ENCODE data around the gene CXCL13. TPM values are rescaled to one million over a fixed set of nuclear protein-coding genes. Genes with fewer than 3 reads are reported as not detected.

The CXCL13 gene
- total RNA-seq, 4 donors from 2014 or later, result 1.1 TPM; not detected in 3

GRCh38 chr4:77591532-77591931 lies 14.1 kb upstream of the CXCL13 start:
- no peak for TF ChIP-seq CTCF (IDR thresholded peaks at IDR 0.05)
- no peak for TF ChIP-seq POLR2A (IDR thresholded peaks at IDR 0.05)
- H3K27ac ChIP-seq, result no peak overlapping the region
- H3K27me3 ChIP-seq, result no peaks in the 10 kb centered on the region
- no peaks in the 10 kb centered on the region for H3K9me3 ChIP-seq
- intact Hi-C loops (cut with DNase I; ENCODE audit: low total_unique reads), result no loop called here
- H3K4me1 ChIP-seq, result no peaks in the 10 kb centered on the region
- DNase-seq, result no peak
- H3K36me3 ChIP-seq, result no peaks in the 10 kb centered on the region
- no peak overlapping the region for H3K4me3 ChIP-seq

- H3K4me3 ChIP-seq, result no peak overlapping the region
- intact Hi-C loops (cut with DNase I; ENCODE audit: low total_unique reads), result no loop called here
- TF ChIP-seq CTCF (IDR thresholded peaks at IDR 0.05) (no peak), POLR2A (IDR thresholded peaks at IDR 0.05) (no peak)
Observed at GRCh38 chr4:77593101-77593500, 12.5 kb upstream of the CXCL13 start.

GRCh38 chr4:77593993-77594392 lies 11.6 kb upstream of the CXCL13 start:
- no peak overlapping the region for H3K27ac ChIP-seq
- no peak for TF ChIP-seq POLR2A (IDR thresholded peaks at IDR 0.05)
- TF ChIP-seq CTCF (IDR thresholded peaks at IDR 0.05), result no peak
- H3K4me3 ChIP-seq, result no peak overlapping the region
- intact Hi-C loops (cut with DNase I; ENCODE audit: low total_unique reads), result no loop called here
- no peaks in the 10 kb centered on the region for H3K4me1 ChIP-seq
- no peaks in the 10 kb centered on the region for H3K27me3 ChIP-seq
- no peaks in the 10 kb centered on the region for H3K9me3 ChIP-seq
- H3K36me3 ChIP-seq, result no peaks in the 10 kb centered on the region
- DNase-seq, result no peak

More at GRCh38 chr4:77593101-77593500, 12.5 kb upstream of the CXCL13 start:
- Histone ChIP-seq H3K27me3 (no peaks in the 10 kb centered on the region), H3K9me3 (no peaks in the 10 kb centered on the region), H3K27ac (no peak overlapping the region), H3K36me3 (no peaks in the 10 kb centered on the region), H3K4me1 (no peaks in the 10 kb centered on the region)
- no peak for DNase-seq

GRCh38 chr4:77595364-77595973 lies 10.2 kb upstream of the CXCL13 start:
- H3K27me3 ChIP-seq, result no peaks in the 10 kb centered on the region
- DNase-seq, result no peak
- no peak overlapping the region for H3K4me3 ChIP-seq
- TF ChIP-seq POLR2A (IDR thresholded peaks at IDR 0.05) (no peak), CTCF (IDR thresholded peaks at IDR 0.05) (no peak)
- H3K36me3 ChIP-seq, result no peaks in the 10 kb centered on the region
- H3K9me3 ChIP-seq, result no peaks in the 10 kb centered on the region
- intact Hi-C loops (cut with DNase I; ENCODE audit: low total_unique reads), result no loop called here
- no peaks in the 10 kb centered on the region for H3K4me1 ChIP-seq
- no peak overlapping the region for H3K27ac ChIP-seq

- DNase-seq, result no peak
- H3K36me3 ChIP-seq, result no peaks in the 10 kb centered on the region
- no peak overlapping the region for H3K27ac ChIP-seq
- H3K4me3 ChIP-seq, result no peak overlapping the region
- TF ChIP-seq POLR2A (IDR thresholded peaks at IDR 0.05) (no peak), CTCF (IDR thresholded peaks at IDR 0.05) (peak in 1 of 4 experiments; percentile 12)
- no peaks in the 10 kb centered on the region for H3K9me3 ChIP-seq
- H3K27me3 ChIP-seq, result no peaks in the 10 kb centered on the region
- intact Hi-C loops (cut with DNase I; ENCODE audit: low total_unique reads), result no loop called here
- H3K4me1 ChIP-seq, result no peaks in the 10 kb centered on the region
Observed at GRCh38 chr4:77599378-77599777, 6.2 kb upstream of the CXCL13 start.
